Stimulated activated CD4-positive, alpha-beta T cell treated with anti-CD3 and anti-CD28 coated beads, Interleukin-2, amount 100 ng/mL, for 4 hours (primary cell): ENCODE measurements around the gene PTPN13.

Experiments used
- DNase-seq: peaks from one replicate; pipeline ENCODE4 v3.0.0-alpha.2; 2020; ENCODE audit warnings: low read depth

PTPN13 gene

DNA sequence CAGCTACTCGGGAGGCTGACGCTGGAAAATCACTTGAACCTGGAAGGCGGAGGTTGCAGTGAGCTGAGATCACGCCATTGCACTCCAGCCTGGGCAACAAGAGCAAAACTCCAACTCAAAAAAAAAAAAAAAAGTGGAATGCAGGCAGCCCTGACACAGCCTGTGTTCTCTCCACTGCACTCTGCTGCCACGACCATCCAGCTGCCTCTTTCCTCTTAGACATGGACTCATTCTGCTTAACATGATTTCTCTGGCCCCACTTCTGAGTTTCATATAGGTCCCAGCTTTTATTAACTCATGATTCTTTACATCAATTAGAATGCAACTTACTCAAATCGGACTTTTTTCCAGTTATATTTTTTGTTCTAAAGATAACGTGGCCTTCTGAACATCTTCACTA lies 225.4 kb downstream of the PTPN13 start:
- no peak for DNase-seq

DNA sequence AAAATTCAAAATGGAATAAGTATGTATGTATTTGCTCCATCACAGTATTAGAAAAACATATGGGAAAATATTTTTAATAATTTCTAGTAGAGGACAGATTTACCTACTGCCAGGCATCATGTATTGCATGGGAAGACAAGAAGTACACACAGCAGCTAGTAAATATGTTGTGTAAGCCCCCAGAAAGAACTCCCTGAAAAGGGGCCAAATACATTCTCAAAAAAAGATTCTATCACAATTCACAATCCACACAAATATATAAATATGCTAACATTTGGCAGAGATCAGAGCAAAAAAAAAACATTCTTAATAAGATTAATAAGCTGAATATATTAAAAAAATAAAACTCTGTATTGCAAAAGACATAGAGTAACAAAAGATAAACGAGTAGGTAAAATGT lies 227.0 kb downstream of the PTPN13 start:
- no peak for DNase-seq

DNA sequence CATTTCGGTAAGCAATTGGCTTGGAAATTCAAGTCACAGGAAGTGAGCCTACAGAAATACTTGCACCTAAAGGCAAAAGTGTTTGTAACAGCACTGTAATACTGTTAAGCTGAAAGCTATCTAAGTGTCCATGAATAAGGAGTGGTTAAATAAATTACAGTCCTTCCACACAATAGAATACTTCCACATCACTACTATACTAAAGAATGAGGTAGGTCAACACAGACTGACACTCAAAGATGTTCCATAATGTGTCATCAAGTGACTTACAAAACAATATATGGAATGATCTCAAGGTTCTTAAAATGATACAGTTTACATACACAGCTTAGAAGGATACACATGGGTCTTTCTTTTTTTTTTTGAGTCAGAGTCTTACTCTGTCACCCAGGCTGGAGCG lies 228.0 kb downstream of the PTPN13 start:
- DNase-seq: no peak

DNA sequence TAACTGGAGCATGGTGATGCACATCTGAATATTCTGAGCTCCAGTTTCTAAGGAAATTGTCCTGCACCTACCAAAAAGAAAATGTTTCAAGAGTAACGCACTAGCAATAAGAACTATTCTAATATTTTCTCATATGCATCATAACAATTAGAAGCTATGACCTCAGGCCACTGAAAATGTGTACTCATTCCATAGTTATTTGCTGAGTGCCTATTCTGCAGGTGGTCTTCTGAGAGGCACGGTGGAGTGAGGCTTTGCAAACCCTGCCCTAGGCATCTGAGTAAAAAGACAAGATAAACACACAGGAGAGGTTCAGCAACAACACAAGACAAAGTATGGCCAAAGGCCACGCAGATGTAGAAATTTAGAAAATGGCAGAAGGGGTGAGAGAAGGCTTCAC lies 231.4 kb downstream of the PTPN13 start:
- no peak for DNase-seq

DNA sequence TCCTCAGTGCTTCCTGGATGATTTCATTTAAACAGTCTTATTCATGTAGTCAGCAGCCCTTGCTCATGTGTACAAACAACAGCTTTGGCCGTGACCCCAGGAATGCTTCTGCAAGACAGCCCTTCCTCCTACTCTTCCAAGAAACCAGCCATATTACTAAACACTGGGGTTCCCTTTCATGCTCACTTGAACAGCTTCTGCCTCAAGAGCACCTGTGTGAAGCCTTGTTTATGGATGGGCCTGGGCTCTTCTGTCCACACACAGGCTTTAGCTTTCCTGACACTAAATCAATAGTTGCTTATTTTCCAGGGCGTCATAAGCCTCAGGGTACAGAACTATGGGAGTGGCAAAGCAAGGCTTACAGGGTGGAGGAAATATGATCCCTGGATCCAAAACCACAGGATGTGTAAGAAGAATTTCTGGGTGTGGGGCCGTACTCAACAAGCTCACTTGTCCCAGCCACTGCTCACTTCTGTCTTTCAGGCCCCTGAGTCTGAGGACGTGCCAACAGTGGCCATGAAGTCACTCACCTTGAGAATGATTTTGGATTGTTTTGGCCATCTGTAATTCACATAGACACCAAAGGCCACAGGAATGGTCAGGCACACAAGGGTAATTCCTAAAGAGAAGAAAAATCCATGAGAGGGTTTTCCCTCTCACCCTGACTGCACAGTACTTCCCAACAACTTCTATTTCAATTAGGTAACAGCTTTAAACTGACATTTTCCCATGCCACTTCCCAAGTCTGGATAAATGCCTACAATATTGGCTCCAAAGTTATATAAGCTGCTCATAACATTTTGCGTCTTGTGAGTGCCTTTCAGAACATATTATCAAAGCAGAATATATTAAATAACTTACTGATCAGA lies 237.4 kb downstream of the PTPN13 start:
- no peak for DNase-seq

DNA sequence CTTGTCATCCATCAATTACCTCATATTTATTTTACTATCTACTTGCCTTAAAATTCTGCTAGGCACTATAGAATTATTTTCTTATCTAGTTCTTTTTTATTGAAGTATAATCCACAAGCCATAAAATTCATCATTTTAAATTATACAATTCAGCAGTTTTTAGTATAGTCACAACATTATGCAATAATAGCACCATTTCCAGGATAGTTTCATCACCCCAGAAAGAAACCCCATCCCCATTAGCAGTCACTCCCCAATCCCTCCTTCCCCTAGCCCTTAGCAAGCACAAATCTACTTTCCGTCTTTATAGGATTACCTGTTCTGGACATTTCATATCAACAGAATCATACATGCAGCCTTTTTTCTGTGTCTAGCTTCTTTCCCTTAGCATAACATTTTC lies 239.5 kb downstream of the PTPN13 start:
- DNase-seq: no peak

DNA sequence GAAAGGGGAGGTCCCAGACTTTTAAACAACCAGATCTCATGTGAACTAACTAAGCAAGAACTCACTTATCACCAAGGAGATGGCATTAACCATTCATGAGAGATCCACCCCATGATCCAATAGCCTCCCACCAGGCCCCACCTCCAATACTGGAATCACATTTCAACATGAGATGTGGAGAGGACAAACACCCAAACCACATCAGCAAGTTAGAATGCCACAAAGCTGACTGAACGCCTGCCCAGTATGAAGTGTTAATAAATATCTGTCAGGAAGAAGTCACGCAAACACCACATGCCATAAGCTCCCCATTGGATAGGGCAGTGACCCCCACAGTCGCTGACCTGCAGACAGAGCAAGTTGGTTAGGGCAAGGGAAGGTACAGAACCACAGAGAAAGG lies 240.8 kb downstream of the PTPN13 start:
- DNase-seq: no peak

DNA sequence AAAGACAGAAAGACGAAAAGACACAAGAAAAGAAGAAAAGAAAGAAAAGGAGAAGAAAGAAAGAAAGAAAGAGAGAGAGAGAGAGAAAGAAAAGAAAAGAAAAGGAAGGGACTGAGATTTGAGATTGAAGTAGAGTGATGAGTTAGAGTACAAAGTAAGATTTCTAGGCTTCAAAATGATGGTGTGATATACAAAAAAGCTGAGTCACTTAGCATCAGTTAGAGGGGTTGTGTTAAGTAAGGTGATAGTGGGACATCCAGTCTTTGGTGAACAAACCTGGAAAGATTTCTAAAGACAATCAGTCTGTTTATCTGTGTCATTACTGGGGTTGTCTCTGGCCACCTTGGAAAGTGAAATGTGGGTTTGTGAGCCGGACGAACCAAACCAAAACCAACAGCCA lies 241.6 kb downstream of the PTPN13 start:
- no peak for DNase-seq

DNA sequence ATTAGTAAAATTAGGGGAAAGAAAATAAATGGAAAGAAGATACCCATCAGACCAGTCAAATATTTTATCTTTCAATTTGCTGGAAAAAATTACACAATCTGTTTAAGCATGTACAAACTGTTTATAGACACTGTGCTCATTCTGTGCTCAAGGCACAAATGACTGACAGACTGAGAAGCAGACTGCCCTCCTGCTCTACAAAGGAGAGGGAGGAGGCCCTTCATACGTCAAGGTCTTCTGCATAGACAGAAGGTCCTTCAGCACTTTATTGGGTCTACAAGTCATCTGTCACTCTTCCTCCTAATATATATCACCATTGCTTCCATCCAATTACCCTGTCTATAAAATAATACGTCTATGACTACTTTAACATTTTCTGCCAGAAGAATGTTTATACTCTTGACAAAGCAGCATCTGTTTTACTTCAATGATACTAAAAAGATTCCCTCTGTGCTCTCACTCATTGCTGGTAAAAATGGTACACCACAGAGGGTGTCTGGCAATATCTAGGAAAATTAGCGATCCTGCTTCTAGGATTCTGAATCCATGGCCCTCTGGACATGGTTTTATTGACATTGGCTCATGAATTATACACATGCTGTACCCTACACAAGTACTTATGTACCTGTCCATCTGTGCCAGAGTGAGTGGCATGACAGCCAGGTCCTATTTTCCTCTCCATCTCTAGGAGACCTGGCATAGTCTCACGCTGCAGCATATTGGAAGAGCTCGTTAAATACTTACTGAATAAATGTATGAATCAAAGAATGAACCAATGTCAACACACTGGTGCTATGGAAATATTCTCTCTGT lies 243.8 kb downstream of the PTPN13 start:
- DNase-seq: no peak

DNA sequence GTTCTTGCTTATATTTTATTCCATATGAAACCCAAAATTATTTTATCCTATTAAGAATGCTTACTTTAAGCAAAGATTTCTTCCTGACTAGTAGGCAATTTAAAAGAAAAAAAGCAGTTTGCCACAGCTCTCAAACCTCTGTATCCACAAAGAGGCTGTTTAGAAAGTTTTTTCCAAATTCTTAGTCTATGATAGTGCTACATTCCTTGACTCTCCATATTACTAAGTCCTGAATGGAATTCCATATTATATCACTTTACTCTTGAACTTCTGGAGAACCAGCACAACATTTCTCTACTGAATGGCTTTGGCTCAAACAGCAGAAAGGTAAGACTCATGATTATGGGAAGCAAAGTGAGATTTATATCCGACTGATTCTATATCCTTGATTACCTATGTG lies 246.7 kb downstream of the PTPN13 start:
- DNase-seq: no peak

DNA sequence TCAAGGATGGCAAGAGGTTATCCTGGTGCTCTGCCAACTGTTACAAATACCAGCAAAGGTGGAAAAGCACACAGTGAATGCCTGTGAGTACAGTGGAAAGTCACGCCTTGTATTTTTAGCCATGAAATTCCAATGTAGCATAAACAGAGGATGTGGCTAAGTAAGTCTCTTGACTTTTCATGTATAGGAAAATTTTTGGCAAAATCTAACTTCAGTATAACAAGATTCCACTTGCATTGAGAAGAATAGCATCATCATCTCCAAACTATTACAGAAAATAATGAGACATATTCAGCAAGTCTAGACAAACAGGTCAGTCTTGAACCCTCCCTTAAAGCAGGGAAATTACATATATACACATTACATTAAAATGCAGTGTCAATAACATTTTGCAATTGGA lies 247.2 kb downstream of the PTPN13 start:
- DNase-seq: no peak

DNA sequence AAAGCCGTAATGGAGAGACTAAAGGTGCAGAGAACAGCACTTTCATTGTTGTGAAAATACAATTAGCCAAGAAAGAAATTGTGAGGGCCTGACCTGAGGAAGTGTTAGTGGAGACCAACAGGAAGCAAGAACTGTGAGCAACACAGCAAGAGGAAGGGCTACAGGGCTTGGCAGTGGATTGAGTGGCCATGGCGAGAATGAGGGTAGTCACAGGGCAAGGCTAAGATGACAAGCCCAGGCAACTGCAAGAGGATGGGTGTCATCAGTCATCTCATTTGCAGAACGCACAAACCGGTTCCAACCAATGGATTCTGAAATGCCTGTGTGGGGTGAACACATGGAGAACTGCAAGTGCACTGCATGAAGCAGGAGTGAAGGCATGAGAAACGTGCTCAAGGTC lies 251.5 kb downstream of the PTPN13 start:
- no peak for DNase-seq

DNA sequence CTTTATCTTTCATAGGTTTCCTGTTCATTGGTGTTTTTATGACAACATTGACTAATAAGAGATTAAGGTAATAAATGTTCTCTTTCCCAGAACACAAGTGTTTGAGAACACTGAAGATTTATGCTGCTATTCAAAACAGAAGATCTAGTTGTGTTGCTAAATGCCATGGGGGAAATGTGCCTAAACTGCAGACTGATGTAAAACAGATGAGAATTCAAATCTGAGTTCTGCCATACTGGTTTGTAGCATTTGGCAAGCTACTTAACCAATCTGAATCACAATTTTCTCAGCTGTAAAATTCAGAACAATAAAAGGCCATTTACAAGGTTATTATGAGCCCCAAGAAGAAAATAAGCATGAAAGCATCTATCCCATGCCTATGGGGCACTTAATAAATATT lies 252.8 kb downstream of the PTPN13 start:
- no peak for DNase-seq

DNA sequence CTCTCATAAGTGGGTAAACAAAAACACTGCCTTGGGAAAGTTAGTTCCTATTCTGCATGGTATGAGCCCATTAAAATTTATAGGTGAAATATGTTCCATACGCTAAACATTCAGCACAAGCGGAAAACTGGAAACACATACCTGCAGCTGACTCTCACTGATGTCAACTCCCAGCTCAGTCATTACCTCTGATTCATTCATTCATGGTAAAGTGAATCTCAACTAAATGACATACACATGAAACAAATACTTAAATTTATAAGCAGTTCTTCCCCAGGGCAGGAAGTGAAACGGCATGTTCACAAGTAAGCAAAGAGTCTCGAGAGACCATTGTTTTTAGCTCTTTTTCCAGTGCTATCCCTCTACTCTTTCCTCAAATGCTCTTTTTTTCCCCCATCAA lies 253.5 kb downstream of the PTPN13 start:
- DNase-seq: no peak

DNA sequence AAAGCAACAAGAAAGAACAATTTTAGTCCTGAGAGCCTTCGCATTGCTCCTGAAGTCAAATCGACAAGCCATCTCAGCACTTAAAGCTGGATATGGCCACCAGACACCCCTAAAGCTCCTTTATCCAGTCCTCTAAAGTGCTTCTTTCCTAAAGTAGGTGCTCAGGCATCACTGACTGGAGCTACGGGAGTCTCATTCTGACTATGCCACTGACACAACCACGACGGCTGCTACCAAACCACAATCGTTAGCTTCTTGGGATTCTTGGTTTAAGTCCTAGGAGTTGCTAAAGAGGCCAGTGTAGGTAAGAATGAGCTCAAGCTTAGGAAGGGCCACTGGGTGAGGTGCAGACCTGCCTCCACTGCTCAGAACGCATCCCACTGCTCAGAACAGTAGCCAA lies 254.0 kb downstream of the PTPN13 start:
- DNase-seq: no peak

DNA sequence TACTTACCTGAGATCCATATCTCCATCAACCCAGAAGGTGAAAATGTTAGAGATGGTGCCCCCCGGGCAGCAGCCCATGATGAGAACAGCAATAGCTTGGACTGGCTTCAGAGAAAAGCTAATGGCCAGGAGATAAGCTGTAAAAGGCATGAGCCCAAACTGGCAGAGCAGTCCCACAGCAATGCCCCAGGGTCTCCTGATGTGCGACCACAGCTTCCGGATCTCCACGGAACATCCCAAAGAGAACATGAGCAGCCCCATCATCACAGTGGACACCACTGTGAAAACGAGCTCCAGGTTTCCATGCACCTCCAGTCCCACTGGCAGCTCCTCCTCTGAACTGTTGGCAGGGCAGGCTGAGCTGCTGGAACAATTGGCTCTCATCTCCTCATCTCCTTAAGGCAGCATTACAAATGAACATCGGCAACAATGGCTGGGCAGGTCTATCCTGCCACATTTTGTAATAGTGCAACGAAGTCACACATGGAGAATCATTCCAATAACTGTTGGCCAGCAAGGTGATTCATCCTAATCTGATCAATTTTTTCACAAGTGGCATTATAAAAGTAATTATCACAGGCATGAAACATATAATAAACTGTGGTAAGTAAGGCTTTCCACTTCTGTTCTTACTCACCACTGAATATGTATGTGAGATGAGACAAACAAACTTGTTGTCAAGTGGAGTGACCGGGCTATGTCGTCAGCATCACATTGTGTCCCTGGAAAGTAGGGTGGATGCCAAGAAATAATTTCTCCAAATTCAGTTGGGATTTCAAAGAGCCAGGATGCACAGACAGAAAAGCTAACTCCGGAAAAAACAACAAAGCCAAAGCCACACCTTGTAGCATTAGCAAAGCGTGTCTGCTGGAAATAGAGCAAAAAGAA lies 254.9 kb downstream of the PTPN13 start, which contains the start of gene SLC10A6:
Gene SLC10A6 (minus strand): TSS at position 653 of the 888 bp plus-strand sequence. CDS start 269 bp downstream, at position 384.
- no peak for DNase-seq

DNA sequence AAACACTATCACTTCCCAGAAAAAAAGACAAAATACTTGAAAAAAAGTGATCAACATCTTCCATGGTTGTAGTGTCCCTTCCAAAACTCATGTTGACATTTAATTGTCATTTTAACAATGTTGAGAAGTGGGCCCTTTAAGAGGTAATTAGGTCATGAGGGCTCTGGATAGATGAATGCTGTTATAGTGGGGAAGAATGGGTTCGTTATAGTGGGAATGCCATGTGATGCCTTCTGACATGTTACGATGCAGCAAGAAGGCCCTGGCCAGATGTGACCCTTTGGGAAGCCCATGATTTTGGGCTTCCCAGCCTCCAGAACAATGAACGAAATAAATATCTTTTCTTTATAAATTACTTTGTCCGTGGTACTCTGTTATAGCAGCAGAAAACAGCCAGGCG lies 259.1 kb downstream of the PTPN13 start:
- no peak for DNase-seq

DNA sequence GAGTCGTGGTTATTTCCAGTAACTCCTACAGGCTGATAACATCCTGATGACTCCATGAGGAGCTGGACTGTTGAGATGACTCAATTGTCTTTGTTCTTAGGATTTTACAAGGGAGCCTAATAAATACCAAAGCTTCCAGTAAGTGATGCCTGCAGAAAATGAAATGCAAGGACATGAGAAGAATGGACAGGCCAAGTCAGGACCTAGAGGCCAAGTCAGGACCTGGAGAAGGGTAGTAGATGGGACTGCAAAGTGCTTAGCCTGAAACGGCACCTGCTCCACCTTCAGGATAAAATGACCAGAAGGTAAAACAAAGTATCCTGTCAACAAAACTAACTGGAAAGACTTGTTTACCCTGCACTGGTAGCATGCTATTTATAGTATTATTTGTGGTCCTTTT lies 261.5 kb downstream of the PTPN13 start:
- DNase-seq: no peak

DNA sequence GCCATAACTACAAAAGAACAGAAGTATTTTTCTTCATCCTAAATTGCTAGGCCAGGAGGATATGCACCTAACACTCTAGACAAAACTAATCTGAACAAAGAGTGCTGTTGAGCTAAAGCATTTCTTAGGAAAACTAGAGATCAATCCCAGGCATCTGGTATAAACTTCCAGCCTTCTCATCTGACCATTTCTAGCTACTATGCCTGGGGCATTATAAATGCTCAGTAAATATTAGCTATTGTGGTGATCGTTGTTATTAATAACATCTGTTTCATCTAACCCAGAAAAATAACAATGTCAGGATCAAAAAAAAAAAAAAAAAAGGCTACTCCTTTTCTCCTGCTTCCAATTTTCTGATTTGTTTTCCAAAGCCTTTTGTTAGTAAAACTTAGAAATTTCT lies 262.8 kb downstream of the PTPN13 start:
- DNase-seq: no peak

DNA sequence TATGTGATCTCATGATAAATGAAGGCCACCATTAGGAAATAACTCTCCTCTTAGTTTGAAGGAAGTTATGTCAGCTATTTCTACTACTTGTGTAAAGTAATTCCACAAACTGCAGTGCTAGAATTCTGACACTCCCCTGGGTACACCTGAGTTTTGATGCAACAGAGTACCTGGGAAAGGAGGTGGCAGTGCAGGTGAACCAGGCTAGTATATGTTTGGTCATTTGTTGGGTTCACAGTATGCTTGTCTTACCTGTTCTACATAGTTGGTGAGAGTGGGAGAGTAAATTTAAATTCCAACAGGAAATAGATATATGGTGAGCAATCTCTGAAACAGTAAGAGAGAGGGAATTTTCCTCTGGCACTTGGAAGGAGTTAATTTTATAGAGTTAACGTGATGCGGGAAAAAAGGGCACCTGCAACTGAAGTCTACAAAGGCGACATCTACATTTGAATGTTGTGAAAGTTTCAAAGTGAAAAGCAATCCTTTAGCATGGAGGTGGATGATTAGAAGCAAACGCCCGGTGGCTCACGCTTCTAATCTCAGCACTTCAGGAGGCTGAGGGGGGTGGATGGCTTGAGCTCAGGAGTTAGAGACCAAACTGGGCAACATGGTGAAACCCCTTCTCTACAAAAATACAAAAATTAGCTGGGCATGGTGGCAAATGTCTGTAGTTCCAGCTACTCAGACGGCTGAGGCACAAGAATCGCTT lies 263.4 kb downstream of the PTPN13 start:
- no peak for DNase-seq
